Keratinocyte (primary cell): Measurements from ENCODE around the gene KIF26A.

ENCODE experiments used
- CTCF ChIP-seq, 3 experiments: IDR thresholded peaks in 1 of 3; conservative IDR thresholded peaks in 1 of 3; optimal IDR thresholded peaks in 1 of 3; 2 replicates in 2 of 3; 3 replicates in 1 of 3; pipeline versions ENCODE3 to v1.5.1; 2011; ENCODE audit warnings: low read length in 3 of 3, mild to moderate bottlenecking in 3 of 3, moderate library complexity in 2 of 3, control low read depth in 1 of 3, inconsistent platforms in 1 of 3; ENCODE audit not compliant: insufficient read depth in 2 of 3; ENCODE audit errors: extremely low read depth in 1 of 3
- EZH2 ChIP-seq: IDR thresholded peaks from one replicate; pipeline ENCODE4 v1.6.1; 2012; ENCODE audit warnings: inconsistent platforms, mild to moderate bottlenecking, low read length, moderate library complexity

DNA sequence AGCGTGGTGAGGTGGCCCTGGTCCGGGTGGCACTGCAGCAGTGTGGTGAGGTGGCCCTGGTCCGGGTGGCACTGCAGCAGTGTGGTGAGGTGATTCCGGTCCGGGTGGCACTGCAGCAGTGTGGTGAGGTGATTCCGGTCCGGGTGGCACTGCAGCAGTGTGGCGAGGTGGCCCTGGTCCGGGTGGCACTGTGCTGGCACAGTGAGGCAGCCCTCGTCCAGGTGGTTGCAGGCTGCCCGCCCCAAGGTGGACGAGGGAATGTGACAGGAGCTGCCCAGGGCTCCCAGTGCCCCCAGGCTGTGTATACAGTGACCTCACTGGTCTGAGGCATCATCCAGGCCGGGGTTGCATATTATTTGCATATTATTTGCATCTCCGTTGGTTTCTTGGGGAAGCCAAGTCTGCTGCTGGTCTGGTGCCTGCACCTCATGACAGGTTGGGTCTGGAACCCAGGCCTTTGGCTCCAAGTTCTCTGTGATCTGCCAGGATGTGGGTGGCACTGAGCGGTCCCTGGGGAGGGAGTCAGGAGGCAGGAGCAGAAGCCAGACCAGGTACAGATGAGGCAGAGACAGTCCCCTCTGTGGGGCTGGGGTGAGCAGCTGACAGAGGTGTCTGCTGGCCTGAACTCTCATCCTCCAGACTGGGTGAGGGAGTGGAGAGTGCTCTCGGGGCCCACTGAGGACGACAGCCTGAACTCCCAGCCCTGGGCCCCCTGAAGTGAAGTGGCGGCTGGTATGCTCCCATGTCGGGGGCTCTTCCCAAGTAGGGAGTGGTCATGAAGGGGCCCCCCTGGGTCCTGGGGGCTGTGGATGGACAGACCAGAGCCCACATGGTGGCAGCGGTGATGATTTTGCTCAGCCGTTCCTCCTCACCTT, 79.3 kb downstream of the KIF26A start:
- TF ChIP-seq CTCF (optimal IDR thresholded peaks at IDR 0.05 in 1 of 3, IDR thresholded peaks at IDR 0.05 in 1 of 3, conservative IDR thresholded peaks at IDR 0.05 in 1 of 3; ENCODE audit: extremely low read depth in 1 of 3, insufficient read depth in 2 of 3, low read length in 3 of 3) (no peak), EZH2 (no peak)
